ENCODE data around the gene PRR35. TPM values are rescaled to one million over a fixed set of nuclear protein-coding genes. Genes with fewer than 3 reads are reported as not detected.

PRR35 gene
- total RNA-seq, 4 donors from 2014 or later = not detected

GRCh38 chr16:522320-523096 lies 37.7 kb upstream of the PRR35 start:
- in situ Hi-C loops (cut with MboI; ENCODE audit: low pct_ligation_motif_present in 1 of 4, low pct_unique_long_range_greater_than_20kb in 1 of 4, low sequenced_read_pairs in 3 of 4) = loop anchor here in 1 of 4 donors (25.0 kb wide), 1 partner anchor 90 kb away; no protein-coding TSS in a partner anchor
- no peaks in the 10 kb centered on the region for H3K9me3 ChIP-seq
- WGBS, 2 donors (ENCODE audit: low coverage in 1 of 2) = 61% methylated on average over 22 of the region's 23 CpGs; no CpG with 5 or more reads in 1 of the 2 donors
- no peaks in the 10 kb centered on the region for H3K36me3 ChIP-seq
- H3K27me3 ChIP-seq = no peaks in the 10 kb centered on the region
- H3K27ac ChIP-seq = no peak overlapping the region
- H3K4me3 ChIP-seq = no peak overlapping the region
- intact Hi-C loops (cut with DNase I; ENCODE audit: low total_unique reads) = no loop called here
- H3K4me1 ChIP-seq = peaks cover 18 to 38% (median 27%) of the 10 kb centered on the region in 4 donors
- DNase-seq = no peak
- no peak for TF ChIP-seq POLR2AphosphoS5 (IDR thresholded peaks at IDR 0.05)

DNA sequence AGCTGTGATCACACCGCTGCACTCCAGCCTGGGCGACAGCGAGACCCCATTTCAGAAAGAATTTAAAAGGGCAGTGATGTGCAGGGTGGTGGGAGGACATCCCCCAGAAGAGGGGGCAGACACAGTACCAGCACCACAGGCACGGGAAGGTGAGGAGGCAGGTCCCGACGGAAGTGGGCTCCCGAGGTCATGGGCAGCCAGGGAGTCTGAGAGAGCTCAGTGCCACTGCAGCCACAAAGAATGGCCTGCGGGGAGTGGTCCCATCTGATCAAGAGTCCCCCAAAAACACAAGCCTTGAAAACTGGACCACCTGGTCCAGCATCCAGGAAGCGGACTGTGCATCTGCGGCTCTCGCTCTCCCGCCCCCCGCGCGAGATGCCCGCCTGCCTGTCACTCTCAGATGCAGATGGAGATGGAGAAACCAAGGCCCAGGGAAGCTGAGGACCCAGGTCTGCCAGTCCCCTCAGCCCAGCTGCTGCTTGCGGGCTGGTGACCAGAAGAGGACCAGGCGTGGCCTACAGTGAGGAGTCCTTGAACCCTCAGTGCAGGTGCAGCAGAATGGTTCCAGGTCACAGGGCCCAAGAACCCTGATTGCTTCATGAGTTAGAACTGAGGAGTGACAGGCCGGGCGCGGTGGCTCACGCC lies 37.0 kb upstream of the PRR35 start:
- Histone ChIP-seq H3K27ac (no peak overlapping the region), H3K9me3 (no peaks in the 10 kb centered on the region), H3K36me3 (no peaks in the 10 kb centered on the region), H3K4me1 (peaks cover 18 to 38% (median 27%) of the 10 kb centered on the region in 4 donors), H3K4me3 (no peak overlapping the region), H3K27me3 (no peaks in the 10 kb centered on the region)
- intact Hi-C loops (cut with DNase I; ENCODE audit: low total_unique reads) = no loop called here
- WGBS, 2 donors (ENCODE audit: low coverage in 1 of 2) = 92% methylated on average over 20 of the region's 22 CpGs; no CpG with 5 or more reads in 1 of the 2 donors
- TF ChIP-seq, protein P1, sequence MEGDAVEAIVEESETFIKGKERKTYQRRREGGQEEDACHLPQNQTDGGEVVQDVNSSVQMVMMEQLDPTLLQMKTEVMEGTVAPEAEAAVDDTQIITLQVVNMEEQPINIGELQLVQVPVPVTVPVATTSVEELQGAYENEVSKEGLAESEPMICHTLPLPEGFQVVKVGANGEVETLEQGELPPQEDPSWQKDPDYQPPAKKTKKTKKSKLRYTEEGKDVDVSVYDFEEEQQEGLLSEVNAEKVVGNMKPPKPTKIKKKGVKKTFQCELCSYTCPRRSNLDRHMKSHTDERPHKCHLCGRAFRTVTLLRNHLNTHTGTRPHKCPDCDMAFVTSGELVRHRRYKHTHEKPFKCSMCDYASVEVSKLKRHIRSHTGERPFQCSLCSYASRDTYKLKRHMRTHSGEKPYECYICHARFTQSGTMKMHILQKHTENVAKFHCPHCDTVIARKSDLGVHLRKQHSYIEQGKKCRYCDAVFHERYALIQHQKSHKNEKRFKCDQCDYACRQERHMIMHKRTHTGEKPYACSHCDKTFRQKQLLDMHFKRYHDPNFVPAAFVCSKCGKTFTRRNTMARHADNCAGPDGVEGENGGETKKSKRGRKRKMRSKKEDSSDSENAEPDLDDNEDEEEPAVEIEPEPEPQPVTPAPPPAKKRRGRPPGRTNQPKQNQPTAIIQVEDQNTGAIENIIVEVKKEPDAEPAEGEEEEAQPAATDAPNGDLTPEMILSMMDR (IDR thresholded peaks at IDR 0.05) = no peak
- TF ChIP-seq POLR2AphosphoS5 (IDR thresholded peaks at IDR 0.05) (no peak), POLR2A (IDR thresholded peaks at IDR 0.05) (no peak), EP300 (IDR thresholded peaks at IDR 0.05; ENCODE audit: low read depth) (no peak)
- in situ Hi-C loops (cut with MboI; ENCODE audit: low pct_ligation_motif_present in 1 of 4, low pct_unique_long_range_greater_than_20kb in 1 of 4, low sequenced_read_pairs in 3 of 4) = loop anchor here in 1 of 4 donors (25.0 kb wide), 1 partner anchor 89 kb away; no protein-coding TSS in a partner anchor
- DNase-seq = no peak

DNA sequence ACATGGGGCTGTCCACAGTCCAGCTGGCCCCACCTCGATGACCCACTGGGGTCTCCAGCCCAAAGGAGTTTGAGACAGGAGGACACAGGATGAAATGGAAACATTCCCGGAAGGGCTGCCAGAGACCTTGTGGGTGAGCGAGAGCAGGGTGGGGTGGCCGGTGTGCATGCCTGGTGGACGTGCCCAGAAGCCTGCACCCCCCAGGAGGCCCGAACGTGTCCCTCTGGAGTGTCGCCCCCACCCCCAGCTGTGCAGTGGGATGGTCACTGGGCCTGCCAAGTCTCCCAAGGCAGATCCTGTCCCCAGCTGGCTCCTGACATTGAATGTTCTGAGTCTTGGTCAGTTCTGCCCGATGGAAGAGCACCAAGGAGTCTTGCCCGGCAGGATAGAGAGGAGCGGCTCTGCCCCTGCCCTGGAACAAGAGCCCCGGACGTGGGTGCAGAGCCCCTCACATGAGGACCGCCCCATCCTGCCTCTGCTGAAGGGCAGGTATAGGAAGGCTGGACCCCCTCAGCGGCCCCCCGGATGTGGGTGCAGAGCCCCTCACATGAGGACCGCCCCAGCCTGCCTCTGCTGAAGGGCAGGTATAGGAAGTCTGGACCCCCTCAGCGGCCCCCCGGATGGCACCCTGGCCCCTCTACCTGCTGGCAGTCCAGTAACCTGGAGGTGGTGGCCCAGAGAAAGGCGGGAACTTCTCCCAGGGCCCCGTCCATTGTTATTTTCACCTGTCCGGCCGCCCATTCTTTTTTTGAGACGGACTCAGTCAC lies 35.7 kb upstream of the PRR35 start:
- Histone ChIP-seq H3K27me3 (no peaks in the 10 kb centered on the region), H3K36me3 (no peaks in the 10 kb centered on the region), H3K4me3 (no peak overlapping the region), H3K27ac (no peak overlapping the region), H3K9me3 (no peaks in the 10 kb centered on the region), H3K4me1 (peaks cover 24 to 47% (median 37%) of the 10 kb centered on the region in 4 donors)
- no peak for TF ChIP-seq POLR2A (IDR thresholded peaks at IDR 0.05)
- TF ChIP-seq EP300 (IDR thresholded peaks at IDR 0.05; ENCODE audit: low read depth) = no peak
- no peak for TF ChIP-seq POLR2AphosphoS5 (IDR thresholded peaks at IDR 0.05)
- intact Hi-C loops (cut with DNase I; ENCODE audit: low total_unique reads) = no loop called here
- 81 to 100% methylated on average over 1 to 18 of the region's 24 CpGs for WGBS, 2 donors (ENCODE audit: low coverage in 1 of 2)
- in situ Hi-C loops (cut with MboI; ENCODE audit: low pct_ligation_motif_present in 1 of 4, low pct_unique_long_range_greater_than_20kb in 1 of 4, low sequenced_read_pairs in 3 of 4) = loop anchor here in 1 of 4 donors (25.0 kb wide), 1 partner anchor 88 kb away; no protein-coding TSS in a partner anchor
- no peak for DNase-seq

- no peaks in the 10 kb centered on the region for H3K36me3 ChIP-seq
- DNase-seq = no peak
- 86% methylated on average over 8 of the region's 8 CpGs; no CpG with 5 or more reads in 1 of the 2 donors for WGBS, 2 donors (ENCODE audit: low coverage in 1 of 2)
- intact Hi-C loops (cut with DNase I; ENCODE audit: low total_unique reads) (no loop called here), in situ Hi-C loops (cut with MboI; ENCODE audit: low pct_ligation_motif_present in 1 of 4, low pct_unique_long_range_greater_than_20kb in 1 of 4, low sequenced_read_pairs in 3 of 4) (no loop called here)
- H3K27ac ChIP-seq = peak overlapping the region in 1 of 4 donors; percentile 98
- H3K4me1 ChIP-seq = peaks cover 30 to 53% (median 44%) of the 10 kb centered on the region in 4 donors
- H3K4me3 ChIP-seq = no peak overlapping the region
- no peak for TF ChIP-seq POLR2AphosphoS5 (IDR thresholded peaks at IDR 0.05)
- no peak for TF ChIP-seq POLR2A (IDR thresholded peaks at IDR 0.05)
- TF ChIP-seq EP300 (IDR thresholded peaks at IDR 0.05; ENCODE audit: low read depth) = no peak
- TF ChIP-seq, protein P1 (IDR thresholded peaks at IDR 0.05) = no peak
- H3K9me3 ChIP-seq = no peaks in the 10 kb centered on the region
- H3K27me3 ChIP-seq = no peaks in the 10 kb centered on the region
These were observed 35.1 kb upstream of the PRR35 start for GRCh38 chr16:525123-525519.

Measured in transverse colon (tissue), 4 donors.